Transverse colon (tissue), 3 donors: ENCODE data around the gene PIH1D1.

Source experiments
- EP300 ChIP-seq: sonication (generic); formaldehyde crosslinking; IDR thresholded peaks from one replicate; pipeline ENCODE4 v1.6.1; 2017; ENCODE audit warnings: antibody characterized with exemption, low read depth
- POLR2A ChIP-seq: fragments of 450-650 bp; IDR thresholded peaks from one replicate; pipeline ENCODE4 v1.6.1; 2016; ENCODE audit warnings: antibody characterized with exemption, mild to moderate bottlenecking, moderate library complexity
- TF ChIP-seq, protein P1 (sequence below), 5 experiments: fragments of 200-600 bp in 3 of 5; fragments of 450-650 bp in 2 of 5; sonication (generic) in 3 of 5; IDR thresholded peaks; 1 replicate in 2 of 5; 2 replicates in 3 of 5; pipeline ENCODE4 v1.5.1; 2016 to 2017; ENCODE audit warnings: antibody characterized with exemption in 5 of 5, inconsistent platforms in 3 of 5, mild to moderate bottlenecking in 2 of 5, moderate library complexity in 1 of 5

DNA sequence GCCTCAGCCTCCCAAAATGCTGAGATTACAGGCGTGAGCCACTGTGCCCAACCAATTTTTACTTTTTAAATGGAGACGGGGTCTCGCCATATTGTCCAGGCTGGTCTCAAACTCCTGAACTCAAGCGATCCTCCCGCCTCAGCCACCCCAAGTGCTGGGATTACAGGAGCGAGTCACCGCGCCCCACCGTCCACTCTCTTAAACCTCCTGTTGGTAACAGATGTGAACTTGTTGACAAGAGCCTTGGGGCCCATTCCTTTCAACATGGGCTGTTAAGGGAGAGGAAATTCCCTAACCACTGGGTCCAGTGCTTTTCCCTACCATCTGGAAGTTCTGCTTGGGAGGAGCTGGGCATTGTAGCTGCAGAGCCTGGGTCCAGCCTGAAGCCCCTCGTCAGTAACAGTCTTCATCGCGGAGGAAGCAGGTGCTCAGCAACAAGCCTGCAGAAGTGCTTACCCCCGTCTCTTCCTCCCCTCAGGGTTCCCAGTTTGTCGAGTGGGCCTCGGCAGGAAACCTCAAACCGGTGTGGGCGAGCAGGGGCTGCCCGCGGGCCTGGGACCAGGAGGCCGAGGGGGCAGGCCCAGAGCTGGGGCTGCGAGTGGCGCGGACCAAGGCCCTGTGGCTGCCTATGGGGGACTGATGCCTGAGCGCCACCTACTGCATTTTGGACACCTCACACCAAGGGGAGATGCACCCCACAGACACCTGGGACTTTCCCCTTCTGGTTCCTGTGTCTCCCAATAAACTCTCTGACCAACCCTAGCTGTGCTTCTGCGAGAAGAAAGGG is 18.4 kb upstream of the PIH1D1 start:
- TF ChIP-seq, protein P1, sequence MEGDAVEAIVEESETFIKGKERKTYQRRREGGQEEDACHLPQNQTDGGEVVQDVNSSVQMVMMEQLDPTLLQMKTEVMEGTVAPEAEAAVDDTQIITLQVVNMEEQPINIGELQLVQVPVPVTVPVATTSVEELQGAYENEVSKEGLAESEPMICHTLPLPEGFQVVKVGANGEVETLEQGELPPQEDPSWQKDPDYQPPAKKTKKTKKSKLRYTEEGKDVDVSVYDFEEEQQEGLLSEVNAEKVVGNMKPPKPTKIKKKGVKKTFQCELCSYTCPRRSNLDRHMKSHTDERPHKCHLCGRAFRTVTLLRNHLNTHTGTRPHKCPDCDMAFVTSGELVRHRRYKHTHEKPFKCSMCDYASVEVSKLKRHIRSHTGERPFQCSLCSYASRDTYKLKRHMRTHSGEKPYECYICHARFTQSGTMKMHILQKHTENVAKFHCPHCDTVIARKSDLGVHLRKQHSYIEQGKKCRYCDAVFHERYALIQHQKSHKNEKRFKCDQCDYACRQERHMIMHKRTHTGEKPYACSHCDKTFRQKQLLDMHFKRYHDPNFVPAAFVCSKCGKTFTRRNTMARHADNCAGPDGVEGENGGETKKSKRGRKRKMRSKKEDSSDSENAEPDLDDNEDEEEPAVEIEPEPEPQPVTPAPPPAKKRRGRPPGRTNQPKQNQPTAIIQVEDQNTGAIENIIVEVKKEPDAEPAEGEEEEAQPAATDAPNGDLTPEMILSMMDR (IDR thresholded peaks at IDR 0.05): peak in 2 of 5 experiments; percentile 14 to 35
- no peak for TF ChIP-seq POLR2A
- TF ChIP-seq EP300: no peak
